Heart left ventricle (tissue), 16 donors: Measurements from ENCODE around the gene GUCA1A. TPM values are rescaled to one million over a fixed set of nuclear protein-coding genes. Genes with fewer than 3 reads are reported as not detected.
"Not testable (repeated sequence)": the region's sequence is repeated elsewhere in the genome, so short reads cannot be mapped to it uniquely, and the experiment has no call there.

Experiments
- ATAC-seq, 4 donors: fragments of 200-7000 bp; cut with Tn5 transposase; one replicate each; pipeline ENCODE4 v1.9.1; 2020 to 2022; ENCODE audit warnings: moderate library complexity in 4 of 4, mild to moderate bottlenecking in 3 of 4, moderate number of reproducible peaks in 1 of 4
- DNase-seq, 5 donors: peaks; one replicate each; pipeline ENCODE4 v3.0.0-alpha.2; 2020
- H3K27ac ChIP-seq, 12 donors: fragments of 200-600 bp; sonication (generic) in 4 of 12; one replicate each; pipeline versions ENCODE4 v1.5.0 to v1.8.0; 2016 to 2022; ENCODE audit warnings: mild to moderate bottlenecking in 2 of 12
- H3K27me3 ChIP-seq, 9 donors: fragments of 200-600 bp; sonication (generic) in 2 of 9; one replicate each; pipeline versions ENCODE4 v1.5.1 to v1.8.0; 2016 to 2022; ENCODE audit warnings: mild to moderate bottlenecking in 3 of 9
- H3K36me3 ChIP-seq, 9 donors: fragments of 200-600 bp; sonication (generic) in 2 of 9; one replicate each; pipeline versions ENCODE4 v1.5.0 to v1.8.0; 2018 to 2022; ENCODE audit warnings: mild to moderate bottlenecking in 2 of 9
- H3K4me1 ChIP-seq, 12 donors: fragments of 200-600 bp; sonication (generic) in 4 of 12; one replicate each; pipeline versions ENCODE4 v1.5.0 to v1.8.0; 2016 to 2022; ENCODE audit warnings: mild to moderate bottlenecking in 3 of 12
- H3K4me3 ChIP-seq, 12 donors: fragments of 200-600 bp; sonication (generic) in 4 of 12; one replicate each; pipeline versions ENCODE4 v1.5.0 to v1.8.0; 2017 to 2022; ENCODE audit warnings: mild to moderate bottlenecking in 9 of 12, moderate library complexity in 4 of 12
- H3K9me3 ChIP-seq, 12 donors: fragments of 200-600 bp; sonication (generic) in 4 of 12; one replicate each; pipeline versions ENCODE4 v1.5.0 to v1.8.0; 2016 to 2022; ENCODE audit warnings: mild to moderate bottlenecking in 1 of 12
- POLR2A ChIP-seq, 2 donors: fragments of 450-650 bp; IDR thresholded peaks; one replicate each; pipeline ENCODE4 v1.6.1; 2017; ENCODE audit warnings: antibody characterized with exemption in 2 of 2, mild to moderate bottlenecking in 2 of 2, moderate library complexity in 2 of 2
- WGBS, 4 donors: extraction: QIAGEN DNeasy Blood & Tissue Kit in 2 of 4; methylation state at CpG; one replicate each; pipeline versions ENCODE4 v1.1.5 to v1.1.7; 2013 to 2018; 5-methylcytosine and 5-hydroxymethylcytosine counted together
- intact Hi-C, 10 donors: fragments of 100-400 bp; cut with DNase I; formaldehyde crosslinking; loops; one replicate each; pipeline versions ENCODE4 v1.11.1 to v1.14.2; 2022
- polyA plus RNA-seq, 2 donors: library from polyadenylated mRNA; stranded (reverse); fragments of 200-250 nt; gene quantifications; one replicate each; pipeline ENCODE4 v1.2.3, GENCODE V29; 2013
- total RNA-seq, 9 donors: library from RNA; depleted of rRNA in 2 of 9; stranded (reverse); fragments of >200 nt in 2 of 9; fragmentation: NEBNext Ultra II Directional in 3 of 9; extraction: Animal tissue kit (Norgen Biotek cat#: 25700) in 3 of 9; gene quantifications; one replicate each; pipeline versions ENCODE4 v1.1.0 to v1.2.4, GENCODE V29; 2016 to 2023
- TF ChIP-seq, protein P1 (sequence below), 12 donors: fragments of 200-600 bp; sonication (generic) in 4 of 12; IDR thresholded peaks; one replicate each; pipeline versions ENCODE4 v1.5.0 to v1.8.0; 2018 to 2022; ENCODE audit warnings: antibody characterized with exemption in 12 of 12, mild to moderate bottlenecking in 5 of 12
- donor health status: ischemic (EF 13 %, LVEDD 7.1; RV severe dilation, severe dysfunction).
- donor health status: healthy with polysubstance abuse.
- donor health status: DM: no; HTN: yes; CAD: no.
- donor health status: DM: no; HTN: no; CAD: no.
- donor health status: ischemic (EF 25% LVEDD 6.9; RV normal size, moderate dysfunction).
- donor health status: ischemic (EF 25% LVEDD 5.7; RV mildly dilated, moderate dysfunction).
- donor health status: healthy.
- donor health status: DM: yes; HTN: yes; CAD: no.
- donor health status: ischemic (EF 35%, LVEDD 5.7; RV mildly dilated, moderate dysfunction).
- donor health status: nonischemic (EF 11% LVEDD 7.7; RV severe dilation, severe dysfunction).
- donor health status: DM: yes; HTN: yes; CAD: no.
- donor health status: PGD.
- donor health status: ischemic (EF 29% LVEDD 5.4; RV normal size, mild dysfunction).
- donor health status: nonischemic (EF 23%, LVEDD 6.1; RV moderate dilation, normal function).

The GUCA1A gene
- total and polyA plus RNA-seq, 11 donors = 0.13 to 0.28 (median 0.19) TPM; not detected in 8

DNA sequence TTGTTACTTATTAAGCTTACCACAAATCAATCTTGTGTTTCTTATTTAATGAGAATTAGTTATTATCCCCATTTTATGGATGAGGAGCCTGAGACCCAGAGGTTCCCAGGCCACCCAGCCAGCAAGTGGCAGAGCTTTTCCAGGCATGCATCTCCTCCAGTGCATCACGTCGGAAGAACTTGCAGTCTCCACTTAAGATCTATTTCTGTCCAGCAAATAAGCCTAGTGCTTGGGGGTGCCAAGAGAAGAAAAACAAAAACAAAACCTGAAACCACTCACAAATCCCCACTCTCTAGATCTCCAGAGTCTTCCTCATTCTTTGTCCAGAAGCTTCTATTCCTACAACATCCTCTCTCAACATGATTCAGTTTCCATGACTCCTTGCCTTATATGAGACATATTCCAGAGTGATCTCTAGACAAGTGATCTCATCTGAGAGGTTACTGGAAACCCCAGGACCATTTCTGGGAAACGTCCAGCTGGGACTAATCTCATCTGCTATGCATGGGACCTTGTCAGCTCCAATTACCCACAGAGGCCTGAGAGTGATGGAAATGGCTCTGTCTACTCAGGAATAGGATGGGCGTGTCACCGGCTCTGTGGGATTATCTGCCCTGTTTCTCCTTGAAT is 17.5 kb downstream of the GUCA1A start:
- ATAC-seq = peak in 3 of 4 donors; percentile 39 to 69 (median 56)

DNA sequence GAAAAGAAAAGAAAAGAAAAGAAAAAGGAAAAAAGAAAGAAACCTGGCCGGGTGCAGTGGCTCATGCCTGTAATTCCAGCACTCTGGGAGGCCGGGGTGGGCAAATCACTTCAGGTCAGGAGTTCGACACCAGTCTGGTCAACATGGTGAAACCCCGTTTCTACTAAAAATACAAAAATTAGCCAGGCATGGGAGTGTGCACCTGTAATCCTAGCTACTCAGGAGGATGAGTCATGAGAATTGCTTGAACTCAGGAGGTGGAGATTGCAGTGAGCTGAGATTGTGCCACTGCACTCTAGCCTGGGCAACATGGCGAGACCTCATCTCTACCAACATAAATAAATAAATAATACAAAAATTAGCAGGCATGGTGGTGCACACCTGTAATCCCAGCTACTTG is 19.2 kb downstream of the GUCA1A start:
- H3K4me1 ChIP-seq, intact Hi-C loops, H3K36me3 ChIP-seq, DNase-seq, H3K9me3 ChIP-seq, ATAC-seq, H3K4me3 ChIP-seq, H3K27me3 ChIP-seq, H3K27ac ChIP-seq: not testable (repeated sequence)
- 93 to 95% (median 94%) methylated on average over 5 of the region's 5 CpGs for WGBS, 4 donors

More for the DNA sequence above, 17.5 kb downstream of the GUCA1A start:
- Histone ChIP-seq H3K4me3 (no peak overlapping the region), H3K27ac (no peak overlapping the region), H3K36me3 (no peaks in the 10 kb centered on the region), H3K4me1 (peaks cover 0 to 6% (median 0%) of the 10 kb centered on the region in 12 donors), H3K27me3 (no peaks in the 10 kb centered on the region), H3K9me3 (no peaks in the 10 kb centered on the region)
- peak in 1 of 5 donors; percentile 46 for DNase-seq
- intact Hi-C loops = no loop called here
- 45 to 56% (median 54%) methylated on average over 5 of the region's 5 CpGs for WGBS, 4 donors
- no peak for TF ChIP-seq POLR2A (IDR thresholded peaks at IDR 0.05)
- TF ChIP-seq, protein P1, sequence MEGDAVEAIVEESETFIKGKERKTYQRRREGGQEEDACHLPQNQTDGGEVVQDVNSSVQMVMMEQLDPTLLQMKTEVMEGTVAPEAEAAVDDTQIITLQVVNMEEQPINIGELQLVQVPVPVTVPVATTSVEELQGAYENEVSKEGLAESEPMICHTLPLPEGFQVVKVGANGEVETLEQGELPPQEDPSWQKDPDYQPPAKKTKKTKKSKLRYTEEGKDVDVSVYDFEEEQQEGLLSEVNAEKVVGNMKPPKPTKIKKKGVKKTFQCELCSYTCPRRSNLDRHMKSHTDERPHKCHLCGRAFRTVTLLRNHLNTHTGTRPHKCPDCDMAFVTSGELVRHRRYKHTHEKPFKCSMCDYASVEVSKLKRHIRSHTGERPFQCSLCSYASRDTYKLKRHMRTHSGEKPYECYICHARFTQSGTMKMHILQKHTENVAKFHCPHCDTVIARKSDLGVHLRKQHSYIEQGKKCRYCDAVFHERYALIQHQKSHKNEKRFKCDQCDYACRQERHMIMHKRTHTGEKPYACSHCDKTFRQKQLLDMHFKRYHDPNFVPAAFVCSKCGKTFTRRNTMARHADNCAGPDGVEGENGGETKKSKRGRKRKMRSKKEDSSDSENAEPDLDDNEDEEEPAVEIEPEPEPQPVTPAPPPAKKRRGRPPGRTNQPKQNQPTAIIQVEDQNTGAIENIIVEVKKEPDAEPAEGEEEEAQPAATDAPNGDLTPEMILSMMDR (IDR thresholded peaks at IDR 0.05) = no peak

DNA sequence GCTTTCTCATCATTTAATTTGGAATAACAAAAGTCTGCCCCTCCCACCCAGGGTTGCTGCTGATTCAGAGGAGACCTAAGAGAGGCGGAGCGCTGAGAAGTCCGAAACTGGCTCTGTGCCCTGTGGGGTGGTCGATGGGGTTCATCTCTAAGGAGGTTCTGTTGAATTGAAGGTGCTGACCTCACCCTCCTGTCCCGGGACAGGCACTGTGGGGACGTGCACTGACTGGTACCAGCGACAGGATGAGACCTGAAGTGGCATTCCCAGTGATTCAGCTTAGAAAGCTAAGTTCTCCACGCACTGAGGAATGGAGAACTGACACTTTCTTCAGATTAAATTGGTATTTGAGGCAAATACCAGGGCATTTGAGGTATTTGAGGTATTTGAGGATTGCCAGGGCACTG is 20.3 kb downstream of the GUCA1A start:
- H3K4me1 ChIP-seq = peaks cover 0 to 8% (median 0%) of the 10 kb centered on the region in 12 donors
- intact Hi-C loops = no loop called here
- no peak for ATAC-seq

DNA sequence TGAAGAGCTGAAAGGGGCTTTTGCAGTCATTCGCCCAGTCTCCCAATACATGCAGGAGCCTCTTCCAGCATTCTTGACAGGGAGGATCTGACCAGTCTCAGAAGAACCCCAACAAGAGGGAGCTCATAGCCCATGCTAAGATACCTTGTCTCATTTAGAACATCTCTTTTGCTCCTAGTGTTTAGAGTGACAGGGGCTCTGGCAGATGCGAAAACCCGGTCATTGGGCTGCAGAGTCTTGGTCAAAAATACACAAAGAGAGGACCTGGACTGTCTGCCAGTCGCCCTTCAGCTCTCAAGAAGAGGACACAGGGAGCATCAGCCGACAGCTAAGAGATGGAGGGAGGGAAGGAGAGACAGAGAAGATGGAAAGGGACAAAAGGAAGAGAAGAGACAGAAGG is 20.9 kb downstream of the GUCA1A start:
- Histone ChIP-seq H3K27ac (no peak overlapping the region), H3K36me3 (no peaks in the 10 kb centered on the region), H3K9me3 (no peaks in the 10 kb centered on the region), H3K27me3 (no peaks in the 10 kb centered on the region), H3K4me3 (no peak overlapping the region), H3K4me1 (peaks cover 0 to 8% (median 0%) of the 10 kb centered on the region in 12 donors)
- ATAC-seq (no peak), DNase-seq (no peak)
- intact Hi-C loops = no loop called here
- WGBS, 4 donors = 88 to 95% (median 93%) methylated on average over 5 of the region's 5 CpGs
- TF ChIP-seq, protein P1 (IDR thresholded peaks at IDR 0.05) = no peak
- TF ChIP-seq POLR2A (IDR thresholded peaks at IDR 0.05) = no peak

More for the DNA sequence above, 20.3 kb downstream of the GUCA1A start:
- no peaks in the 10 kb centered on the region for H3K36me3 ChIP-seq
- 66 to 77% (median 69%) methylated on average over 8 of the region's 8 CpGs for WGBS, 4 donors
- no peak overlapping the region for H3K27ac ChIP-seq
- DNase-seq = no peak
- no peak overlapping the region for H3K4me3 ChIP-seq
- H3K27me3 ChIP-seq = no peaks in the 10 kb centered on the region
- H3K9me3 ChIP-seq = no peaks in the 10 kb centered on the region
- no peak for TF ChIP-seq POLR2A (IDR thresholded peaks at IDR 0.05)
- TF ChIP-seq, protein P1 (IDR thresholded peaks at IDR 0.05) = no peak

DNA sequence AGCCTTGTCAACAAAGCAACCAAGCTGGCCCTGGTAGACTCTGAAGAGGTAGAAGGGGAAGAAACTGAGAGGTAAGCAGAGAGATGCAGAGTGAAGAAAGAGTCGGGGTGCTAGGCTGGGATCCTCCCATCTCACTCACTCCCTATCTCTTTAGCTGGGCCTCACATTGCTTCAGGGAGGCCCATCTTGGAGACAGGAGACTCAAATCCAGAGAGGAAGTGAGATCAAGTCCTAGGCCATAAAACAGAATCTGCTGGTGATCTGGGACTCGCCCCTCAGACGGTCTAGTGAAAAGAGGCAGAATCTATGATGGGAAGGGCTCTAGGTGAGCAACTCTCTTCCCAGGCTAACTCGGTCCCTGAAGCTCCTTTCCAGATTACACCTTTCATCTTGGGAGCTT is 22.3 kb downstream of the GUCA1A start:
- 87 to 95% (median 93%) methylated on average over 4 of the region's 4 CpGs for WGBS, 4 donors
- DNase-seq = no peak
- Histone ChIP-seq H3K27ac (no peak overlapping the region), H3K27me3 (no peaks in the 10 kb centered on the region), H3K9me3 (peaks cover 0 to 3% (median 0%) of the 10 kb centered on the region in 12 donors), H3K4me3 (no peak overlapping the region), H3K36me3 (no peaks in the 10 kb centered on the region), H3K4me1 (peaks cover 0 to 11% (median 2%) of the 10 kb centered on the region in 12 donors)
- ATAC-seq = no peak
- intact Hi-C loops = no loop called here
- TF ChIP-seq, protein P1 (IDR thresholded peaks at IDR 0.05) = no peak
- TF ChIP-seq POLR2A (IDR thresholded peaks at IDR 0.05) = no peak
